Hypothalamus (tissue), 51 donors: ENCODE results near the gene DNLZ.
"Not testable (repeated sequence)": the region's sequence is repeated elsewhere in the genome, so short reads cannot be mapped to it uniquely, and the experiment has no call there.

ENCODE experiments used
- DNase-seq, 51 donors: peaks; one replicate each; lab custom pipeline; 2025; lab: John Stamatoyannopoulos, UW

Gene DNLZ

GRCh38 chr9:136361754-136362449 is 1.6 kb downstream of the DNLZ start:
- no peak for DNase-seq

GRCh38 chr9:136361047-136361753 is 2.3 kb downstream of the DNLZ start:
- no peak for DNase-seq

DNA sequence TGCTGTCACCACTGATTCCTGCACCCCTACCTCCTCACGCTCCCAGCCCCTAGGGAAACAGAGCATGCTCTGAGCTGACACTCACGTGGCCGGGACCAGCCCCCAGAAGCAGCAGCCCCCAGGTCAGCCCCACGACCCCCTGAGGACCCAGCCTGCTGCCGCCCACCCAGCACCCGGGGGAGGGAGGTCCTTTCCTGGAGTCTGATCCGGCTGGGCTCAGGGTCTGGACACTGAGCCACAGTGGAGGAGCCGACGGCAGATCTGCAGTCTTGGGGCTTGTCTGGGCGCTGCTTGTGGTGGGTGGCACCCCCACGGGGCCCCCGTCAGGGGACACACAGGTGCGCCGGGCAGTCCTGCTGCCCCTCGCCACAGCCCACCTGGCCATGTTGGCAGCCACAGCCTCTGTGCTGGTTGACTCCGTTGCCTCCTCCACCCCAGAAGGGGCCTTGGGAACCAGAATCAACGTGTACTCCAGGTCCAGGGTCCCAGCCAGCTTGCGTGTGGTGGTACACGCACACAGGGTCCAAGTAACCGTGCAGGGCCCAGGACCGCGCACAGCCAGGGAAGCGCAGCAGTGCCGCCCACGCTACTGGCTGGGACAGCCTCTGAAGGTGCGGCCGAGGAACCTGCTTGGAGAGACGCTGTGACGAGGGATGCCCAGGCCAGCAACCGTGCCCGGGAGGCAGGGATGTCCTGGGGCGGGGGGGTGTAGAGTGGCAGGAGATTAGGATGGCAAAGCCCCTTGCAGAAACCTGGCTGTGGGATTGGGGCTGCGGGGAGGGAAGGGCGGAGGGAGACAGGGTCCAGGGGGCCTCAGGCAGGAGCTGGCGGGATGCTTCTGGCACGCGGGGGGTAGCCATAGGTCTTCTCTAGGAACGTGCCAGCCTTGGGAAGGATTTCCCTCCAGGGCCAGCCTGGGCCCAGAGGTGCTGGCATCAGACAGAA is 3.5 kb downstream of the DNLZ start:
- no peak for DNase-seq

DNA sequence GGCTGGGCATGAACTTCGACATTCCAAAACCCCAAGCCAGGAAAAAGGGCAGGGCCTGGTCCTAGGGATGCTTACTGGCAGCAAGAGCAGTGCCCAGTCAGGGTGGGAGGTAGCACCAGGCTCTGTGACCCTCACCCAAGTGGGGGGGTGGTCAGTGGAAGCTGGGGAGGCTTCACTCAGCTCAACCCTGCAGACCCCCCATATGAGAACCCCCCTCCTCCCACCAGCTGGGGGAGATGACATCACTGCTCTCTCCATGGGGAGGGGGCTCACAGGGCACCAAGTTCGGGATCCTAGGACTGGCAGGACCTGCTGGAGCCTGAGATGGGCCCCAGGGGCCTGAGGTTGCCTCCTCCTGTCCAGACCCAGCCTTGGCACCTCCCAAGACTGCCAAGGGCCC is 4.7 kb downstream of the DNLZ start:
- DNase-seq = no peak

GRCh38 chr9:136358016-136358415 is 5.5 kb downstream of the DNLZ start:
- no peak for DNase-seq

GRCh38 chr9:136357202-136357725 is 6.3 kb downstream of the DNLZ start:
- no peak for DNase-seq

- DNase-seq = no peak
These were observed 7.7 kb downstream of the DNLZ start for GRCh38 chr9:136355616-136356557.

- DNase-seq = no peak
These were observed 8.9 kb downstream of the DNLZ start for GRCh38 chr9:136354592-136355085.

DNA sequence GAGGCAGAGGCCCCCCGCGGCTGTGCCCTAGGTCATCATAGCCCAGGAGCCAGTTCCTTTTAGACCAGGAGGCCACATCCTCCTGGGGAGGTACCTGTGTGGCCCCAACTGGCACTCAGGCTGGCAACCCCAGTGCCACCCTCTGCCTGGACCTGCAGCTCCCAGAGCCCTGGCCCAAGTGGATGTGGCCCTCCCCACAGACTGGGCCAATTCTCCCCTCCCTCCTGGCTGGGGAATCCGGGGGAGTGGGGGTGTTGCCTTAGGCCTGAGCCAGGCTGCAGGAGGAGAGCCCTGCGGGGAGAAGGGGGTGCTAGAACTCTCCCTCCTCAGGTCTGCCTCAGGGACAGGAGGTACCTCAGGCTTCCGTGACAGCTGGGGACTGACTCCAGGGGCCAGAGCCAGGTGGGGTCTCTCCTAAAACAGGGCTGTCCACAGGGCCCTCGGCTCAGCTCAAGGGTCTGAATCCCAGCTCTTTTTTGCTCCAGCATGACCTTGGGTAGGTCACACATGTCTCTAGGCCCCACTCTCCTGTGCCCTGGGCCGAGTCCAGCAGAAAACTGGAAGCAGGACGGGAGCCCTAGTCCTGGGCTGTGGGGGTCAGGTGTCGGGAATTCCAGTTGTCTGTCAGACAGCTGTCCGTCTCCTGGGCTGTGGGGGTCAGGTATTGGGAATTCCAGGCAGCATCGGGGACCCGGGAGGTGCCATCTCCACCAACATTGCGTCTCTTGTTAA is 9.6 kb downstream of the DNLZ start:
- no peak for DNase-seq

DNA sequence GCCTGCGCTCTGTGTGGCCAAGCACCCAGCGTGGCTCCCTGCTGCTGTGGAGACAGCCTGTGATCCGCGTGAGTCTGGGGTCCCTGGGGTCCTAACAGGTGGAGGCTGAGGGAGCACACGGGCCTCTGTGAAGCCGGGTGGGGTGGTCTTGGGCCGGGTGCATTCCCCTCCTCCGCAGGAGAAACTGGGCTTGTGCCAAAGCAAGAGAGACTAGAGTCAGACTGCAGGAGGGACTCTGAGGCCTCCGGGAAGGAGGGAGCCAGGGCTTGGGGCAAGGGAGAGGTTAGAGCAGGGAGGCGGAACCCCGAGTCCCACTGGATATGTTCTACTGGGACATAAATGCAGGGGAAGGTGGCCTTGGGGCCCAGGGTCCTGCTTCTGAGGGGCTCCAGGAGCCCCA is 10.5 kb downstream of the DNLZ start:
- DNase-seq = no peak

GRCh38 chr9:136352682-136353081 is 10.9 kb downstream of the DNLZ start:
- no peak for DNase-seq

- DNase-seq = not testable (repeated sequence)
These were observed 11.7 kb downstream of the DNLZ start for GRCh38 chr9:136351868-136352267.

GRCh38 chr9:136351252-136351800 is 12.2 kb downstream of the DNLZ start:
- peak in 3 of 51 donors; percentile 22 to 40 (median 38) for DNase-seq

DNA sequence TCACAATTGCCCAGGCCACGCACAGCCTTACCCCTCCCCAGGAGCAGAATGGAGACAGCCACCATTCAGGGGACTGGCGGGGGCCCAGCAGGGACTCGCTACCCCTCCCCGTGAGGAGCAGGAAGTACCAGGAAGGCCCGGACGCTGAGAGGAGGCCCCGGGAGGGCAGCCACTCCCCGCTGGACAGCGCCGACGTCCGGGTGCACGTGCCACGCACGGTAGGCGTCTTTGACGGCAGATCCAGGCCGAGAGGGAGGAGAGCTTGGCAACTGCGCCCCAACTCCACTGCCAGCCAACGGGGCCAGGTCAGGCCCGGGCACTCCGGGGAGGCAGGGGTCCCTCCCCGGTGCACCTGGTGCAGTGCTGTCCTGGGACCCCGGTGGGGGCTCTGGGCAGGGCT is 14.0 kb downstream of the DNLZ start:
- DNase-seq = no peak

DNA sequence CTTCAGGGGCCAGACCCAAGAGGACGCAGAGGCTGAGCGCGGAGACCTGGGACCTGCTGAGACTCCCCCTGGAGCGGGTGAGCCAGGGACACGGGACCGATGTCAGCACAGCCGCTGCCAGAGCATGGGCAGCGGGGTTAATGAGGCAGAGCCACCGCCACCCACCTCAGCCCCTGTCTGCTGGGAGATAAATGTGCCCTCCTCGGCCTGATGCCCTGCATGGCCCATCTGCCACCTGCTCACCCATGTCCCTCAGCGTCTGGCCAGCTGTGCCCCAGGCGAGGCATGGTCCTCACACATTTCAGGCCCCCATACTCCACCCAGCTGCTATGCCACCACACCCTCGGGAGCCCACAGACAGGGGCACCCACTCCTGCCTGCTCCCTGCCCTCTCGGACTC is 14.9 kb downstream of the DNLZ start:
- no peak for DNase-seq

GRCh38 chr9:136347472-136348256 is 15.9 kb downstream of the DNLZ start:
- DNase-seq = no peak

DNA sequence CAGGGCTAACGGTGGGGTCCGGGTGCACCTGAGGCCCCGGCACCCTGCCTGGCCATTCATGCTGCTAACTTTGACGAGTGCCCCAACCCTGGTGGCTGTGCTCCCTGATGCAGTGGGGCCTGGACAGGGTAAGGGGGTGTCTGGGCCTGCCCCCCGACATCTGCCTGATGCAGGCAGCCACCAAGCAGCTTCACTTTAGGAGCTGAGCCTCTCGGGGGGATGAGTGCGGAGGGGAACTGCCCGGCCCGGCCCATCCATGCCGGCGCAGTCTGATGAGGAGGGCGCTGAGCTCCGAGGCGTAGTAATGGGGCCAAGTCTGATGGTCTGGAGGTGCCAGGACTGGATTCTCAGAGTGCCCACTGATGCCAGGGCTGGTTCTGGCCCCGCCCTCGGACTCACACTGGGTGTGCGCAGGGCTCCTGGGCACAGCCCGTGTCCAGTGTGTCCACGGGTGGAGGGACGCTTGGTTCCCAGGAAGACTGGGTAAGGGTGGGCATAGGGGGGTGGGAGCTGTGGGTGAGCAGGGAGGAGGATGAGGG is 16.5 kb downstream of the DNLZ start:
- peak in 1 of 51 donors; percentile 17 for DNase-seq

DNA sequence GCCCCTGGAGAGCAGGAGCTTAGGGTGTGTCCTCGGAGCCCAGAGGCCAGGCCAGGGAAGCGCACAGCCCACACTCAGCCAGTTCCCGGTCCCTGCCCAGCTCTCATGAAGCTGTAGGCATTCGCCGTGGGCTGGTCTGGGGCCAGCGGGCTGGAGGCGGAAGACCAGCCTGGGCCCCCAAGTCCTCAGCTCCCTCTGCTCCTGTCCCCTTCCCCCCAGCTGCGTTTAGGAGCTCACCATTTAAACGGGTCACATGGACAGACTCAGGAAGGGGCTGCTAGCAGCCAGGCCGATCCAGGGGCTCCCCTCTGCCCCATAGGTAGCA is 17.4 kb downstream of the DNLZ start:
- DNase-seq = no peak
